DMS114 treated with DMSO at 0.1 percent for 48 hours (cell line): ENCODE results near the gene CTAG2.
"Not testable (repeated sequence)": the region's sequence is repeated elsewhere in the genome, so short reads cannot be mapped to it uniquely, and the experiment has no call there.

Experiments
- DNase-seq: peaks from one replicate; lab custom pipeline; 2025; ENCODE audit not compliant: unreplicated experiment; lab: John Stamatoyannopoulos, UW

CTAG2 gene

GRCh38 chrX:154648931-154649330 lies 4.4 kb downstream of the CTAG2 start:
- no peak for DNase-seq

- not testable (repeated sequence) for DNase-seq
These were observed 7.5 kb downstream of the CTAG2 start for GRCh38 chrX:154645745-154646378.

- not testable (repeated sequence) for DNase-seq
These were observed 9.7 kb downstream of the CTAG2 start for GRCh38 chrX:154643708-154644107.

GRCh38 chrX:154641740-154642139 lies 11.6 kb downstream of the CTAG2 start:
- DNase-seq = not testable (repeated sequence)

GRCh38 chrX:154633661-154634060 lies 19.7 kb downstream of the CTAG2 start:
- not testable (repeated sequence) for DNase-seq

GRCh38 chrX:154630949-154631348 lies 22.4 kb downstream of the CTAG2 start:
- DNase-seq = not testable (repeated sequence)

- DNase-seq = not testable (repeated sequence)
These were observed 24.4 kb downstream of the CTAG2 start for GRCh38 chrX:154628960-154629359.

- not testable (repeated sequence) for DNase-seq
These were observed 32.5 kb downstream of the CTAG2 start for GRCh38 chrX:154620767-154621414.

- not testable (repeated sequence) for DNase-seq
These were observed 34.2 kb downstream of the CTAG2 start, which contains the start of gene CTAG1B for GRCh38 chrX:154619182-154619581. TSS of gene CTAG1B (minus strand) at chrX:154619282. CDS start at chrX:154619218, 64 bp downstream.

GRCh38 chrX:154613586-154613985 lies 39.8 kb downstream of the CTAG2 start:
- DNase-seq = not testable (repeated sequence)

- not testable (repeated sequence) for DNase-seq
These were observed 42.2 kb downstream of the CTAG2 start for GRCh38 chrX:154611146-154611545.

- not testable (repeated sequence) for DNase-seq
These were observed 44.6 kb downstream of the CTAG2 start for GRCh38 chrX:154608823-154609222.

- not testable (repeated sequence) for DNase-seq
These were observed 45.4 kb downstream of the CTAG2 start for GRCh38 chrX:154607976-154608375.

- no peak for DNase-seq
These were observed 46.0 kb downstream of the CTAG2 start for GRCh38 chrX:154607370-154607769.

GRCh38 chrX:154605566-154605965 lies 47.8 kb downstream of the CTAG2 start:
- DNase-seq = no peak

GRCh38 chrX:154603438-154604430 lies 49.6 kb downstream of the CTAG2 start:
- DNase-seq = no peak

- DNase-seq = no peak
These were observed 50.5 kb downstream of the CTAG2 start for GRCh38 chrX:154602766-154603437.

GRCh38 chrX:154602226-154602625 lies 51.2 kb downstream of the CTAG2 start:
- DNase-seq = no peak
